GM12878 (cell line): ENCODE data around the gene OR2AK2.

Experiments
- DPF2 ChIP-seq: fragments of 450-650 bp; IDR thresholded peaks from 2 replicates; pipeline ENCODE4 v1.6.1; 2017; ENCODE audit warnings: mild to moderate bottlenecking
- FOS ChIP-seq: IDR thresholded peaks from 3 replicates; pipeline ENCODE4 v1.6.1; 2011; ENCODE audit warnings: borderline replicate concordance; ENCODE audit not compliant: insufficient read length; ENCODE audit errors: extremely low read depth
- POLR2A ChIP-seq: IDR thresholded peaks from 2 replicates; pipeline ENCODE4 v1.6.1; 2011; ENCODE audit warnings: low read depth, mild to moderate bottlenecking, low read length
- POLR2AphosphoS5 ChIP-seq: IDR thresholded peaks from 2 replicates; pipeline ENCODE4 v1.6.1; 2011; ENCODE audit warnings: mild to moderate bottlenecking, low read length, inconsistent platforms
- SREBF1 ChIP-seq: IDR thresholded peaks from 2 replicates; pipeline ENCODE4 v1.6.1; 2012; ENCODE audit warnings: mild to moderate bottlenecking, low read length
- TBL1XR1 ChIP-seq: IDR thresholded peaks from 2 replicates; pipeline ENCODE4 v1.6.1; 2012; ENCODE audit warnings: low read depth, low read length, improper control_type of control experiment
- TF ChIP-seq, protein P1 (sequence below): IDR thresholded peaks from 2 replicates; pipeline ENCODE4 v1.6.1; 2012; ENCODE audit warnings: low read depth, low read length, improper control_type of control experiment
- TF ChIP-seq, protein P2 (sequence below), 3 experiments: IDR thresholded peaks in 2 of 3; conservative IDR thresholded peaks in 1 of 3; 2 replicates each; pipeline ENCODE4 v1.5.1; 2011; ENCODE audit warnings: low read depth in 3 of 3, low read length in 3 of 3, mild to moderate bottlenecking in 3 of 3, control low read depth in 2 of 3, moderate library complexity in 2 of 3, inconsistent platforms in 1 of 3, mixed read lengths in 1 of 3; ENCODE audit not compliant: control insufficient read depth in 2 of 3, insufficient read depth in 1 of 3; ENCODE audit errors: extremely low read depth in 1 of 3

DNA sequence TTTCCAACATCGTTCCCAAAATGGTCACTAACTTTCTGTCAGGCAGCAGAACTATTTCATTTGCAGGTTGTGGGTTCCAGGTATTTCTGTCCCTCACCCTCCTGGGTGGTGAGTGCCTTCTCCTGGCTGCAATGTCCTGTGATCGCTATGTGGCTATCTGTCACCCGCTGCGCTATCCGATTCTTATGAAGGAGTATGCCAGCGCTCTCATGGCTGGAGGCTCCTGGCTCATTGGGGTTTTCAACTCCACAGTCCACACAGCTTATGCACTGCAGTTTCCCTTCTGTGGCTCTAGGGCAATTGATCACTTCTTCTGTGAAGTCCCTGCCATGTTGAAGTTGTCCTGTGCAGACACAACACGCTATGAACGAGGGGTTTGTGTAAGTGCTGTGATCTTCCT is 31.0 kb upstream of the OR2AK2 start:
- TF ChIP-seq, protein P1, sequence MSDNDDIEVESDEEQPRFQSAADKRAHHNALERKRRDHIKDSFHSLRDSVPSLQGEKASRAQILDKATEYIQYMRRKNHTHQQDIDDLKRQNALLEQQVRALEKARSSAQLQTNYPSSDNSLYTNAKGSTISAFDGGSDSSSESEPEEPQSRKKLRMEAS, result no peak
- TF ChIP-seq, protein P2, sequence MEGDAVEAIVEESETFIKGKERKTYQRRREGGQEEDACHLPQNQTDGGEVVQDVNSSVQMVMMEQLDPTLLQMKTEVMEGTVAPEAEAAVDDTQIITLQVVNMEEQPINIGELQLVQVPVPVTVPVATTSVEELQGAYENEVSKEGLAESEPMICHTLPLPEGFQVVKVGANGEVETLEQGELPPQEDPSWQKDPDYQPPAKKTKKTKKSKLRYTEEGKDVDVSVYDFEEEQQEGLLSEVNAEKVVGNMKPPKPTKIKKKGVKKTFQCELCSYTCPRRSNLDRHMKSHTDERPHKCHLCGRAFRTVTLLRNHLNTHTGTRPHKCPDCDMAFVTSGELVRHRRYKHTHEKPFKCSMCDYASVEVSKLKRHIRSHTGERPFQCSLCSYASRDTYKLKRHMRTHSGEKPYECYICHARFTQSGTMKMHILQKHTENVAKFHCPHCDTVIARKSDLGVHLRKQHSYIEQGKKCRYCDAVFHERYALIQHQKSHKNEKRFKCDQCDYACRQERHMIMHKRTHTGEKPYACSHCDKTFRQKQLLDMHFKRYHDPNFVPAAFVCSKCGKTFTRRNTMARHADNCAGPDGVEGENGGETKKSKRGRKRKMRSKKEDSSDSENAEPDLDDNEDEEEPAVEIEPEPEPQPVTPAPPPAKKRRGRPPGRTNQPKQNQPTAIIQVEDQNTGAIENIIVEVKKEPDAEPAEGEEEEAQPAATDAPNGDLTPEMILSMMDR (IDR thresholded peaks at IDR 0.05 in 2 of 3, conservative IDR thresholded peaks at IDR 0.05 in 1 of 3; ENCODE audit: control insufficient read depth in 2 of 3, extremely low read depth in 1 of 3, insufficient read depth in 1 of 3, low read depth in 3 of 3, low read length in 3 of 3), result no peak
- no peak for TF ChIP-seq SREBF1
- TF ChIP-seq DPF2, result no peak
- no peak for TF ChIP-seq POLR2A
- no peak for TF ChIP-seq FOS
- no peak for TF ChIP-seq TBL1XR1
- no peak for TF ChIP-seq POLR2AphosphoS5
